Transverse colon (tissue), 4 donors: ENCODE data around the gene CEMP1. TPM values are rescaled to one million over a fixed set of nuclear protein-coding genes. Genes with fewer than 3 reads are reported as not detected.

Experiments
- DNase-seq: peaks from one replicate; pipeline ENCODE4 v3.0.0-alpha.2; 2019
- H3K27ac ChIP-seq, 4 donors: fragments of 200-600 bp; sonication (generic); 2 replicates each; pipeline ENCODE4 v1.5.1; 2016 to 2018; ENCODE audit warnings: inconsistent platforms in 4 of 4
- H3K27me3 ChIP-seq: fragments of 200-600 bp; sonication (generic); 2 replicates; pipeline ENCODE4 v1.5.1; 2017; ENCODE audit warnings: inconsistent platforms
- H3K36me3 ChIP-seq, 4 donors: fragments of 200-600 bp; sonication (generic); 2 replicates each; pipeline ENCODE4 v1.5.1; 2017 to 2019; ENCODE audit warnings: inconsistent platforms in 4 of 4
- H3K4me1 ChIP-seq, 4 donors: fragments of 200-600 bp; sonication (generic); 2 replicates each; pipeline ENCODE4 v1.5.1; 2017 to 2020; ENCODE audit warnings: inconsistent platforms in 4 of 4
- H3K4me3 ChIP-seq, 4 donors: fragments of 200-600 bp; sonication (generic); 1 replicate in 1 of 4; 2 replicates in 3 of 4; pipeline versions ENCODE4 v1.5.1 to v1.6.1; 2017 to 2019; ENCODE audit warnings: inconsistent platforms in 4 of 4
- H3K9me3 ChIP-seq, 2 donors: fragments of 200-600 bp; sonication (generic); 2 replicates each; pipeline ENCODE4 v1.5.1; 2017 to 2019; ENCODE audit warnings: inconsistent platforms in 2 of 2
- EP300 ChIP-seq: sonication (generic); formaldehyde crosslinking; IDR thresholded peaks from one replicate; pipeline ENCODE4 v1.6.1; 2017; ENCODE audit warnings: antibody characterized with exemption, low read depth
- POLR2A ChIP-seq: fragments of 450-650 bp; IDR thresholded peaks from one replicate; pipeline ENCODE4 v1.6.1; 2016; ENCODE audit warnings: antibody characterized with exemption, mild to moderate bottlenecking, moderate library complexity
- POLR2AphosphoS5 ChIP-seq, 3 donors: sonication (generic); formaldehyde crosslinking; IDR thresholded peaks; one replicate each; pipeline ENCODE4 v1.6.1; 2016; ENCODE audit warnings: antibody characterized with exemption in 3 of 3
- WGBS, 2 donors: methylation state at CpG; one replicate each; pipeline ENCODE4 v1.1.5; 2018; ENCODE audit warnings: low coverage in 1 of 2; 5-methylcytosine and 5-hydroxymethylcytosine counted together
- in situ Hi-C, 4 donors: fragments of 200-750 bp; cut with MboI; loops; one replicate each; pipeline versions ENCODE4 v1.15.0 to v1.15.1; 2017; ENCODE audit warnings: low sequenced_read_pairs in 3 of 4, low pct_ligation_motif_present in 1 of 4, low pct_unique_long_range_greater_than_20kb in 1 of 4
- intact Hi-C: fragments of 100-400 bp; cut with DNase I; formaldehyde crosslinking; loops from one replicate; pipeline ENCODE4 v1.15.1; 2023; ENCODE audit warnings: low total_unique reads
- total RNA-seq, 4 donors: library from RNA; depleted of rRNA; stranded (reverse); fragments of >200 nt; gene quantifications; one replicate each; pipeline ENCODE4 v1.1.0, GENCODE V29; 2016
- TF ChIP-seq, protein P1 (sequence below), 5 experiments: fragments of 200-600 bp in 3 of 5; fragments of 450-650 bp in 2 of 5; sonication (generic) in 3 of 5; IDR thresholded peaks; 1 replicate in 2 of 5; 2 replicates in 3 of 5; pipeline ENCODE4 v1.5.1; 2016 to 2017; ENCODE audit warnings: antibody characterized with exemption in 5 of 5, inconsistent platforms in 3 of 5, mild to moderate bottlenecking in 2 of 5, moderate library complexity in 1 of 5

Gene CEMP1
- total RNA-seq, 4 donors from 2014 or later = 1.9 to 3.1 TPM; not detected in 2

DNA sequence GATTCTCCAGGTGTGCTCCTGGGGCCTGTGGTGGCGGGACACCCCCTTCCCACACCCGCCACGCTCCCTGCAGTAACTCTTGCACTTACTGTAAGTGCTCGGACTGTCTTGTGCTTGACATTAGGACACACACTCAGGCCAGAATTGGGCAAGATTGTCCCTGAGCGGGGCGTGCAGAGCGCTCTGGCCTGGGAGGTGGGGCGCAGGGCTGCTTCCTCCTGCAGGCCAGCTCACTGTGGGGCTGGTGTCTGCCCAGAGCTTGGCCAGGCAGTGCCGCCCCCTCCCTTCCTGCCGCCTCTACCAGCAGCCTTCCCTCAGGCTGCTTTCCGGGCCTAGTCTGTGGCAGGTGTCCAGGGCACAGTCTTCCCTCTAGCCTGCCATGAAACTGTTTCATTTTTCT, 23.5 kb downstream of the CEMP1 start:
- TF ChIP-seq EP300 (no peak), POLR2AphosphoS5 (IDR thresholded peaks at IDR 0.05) (no peak), POLR2A (no peak)
- TF ChIP-seq, protein P1, sequence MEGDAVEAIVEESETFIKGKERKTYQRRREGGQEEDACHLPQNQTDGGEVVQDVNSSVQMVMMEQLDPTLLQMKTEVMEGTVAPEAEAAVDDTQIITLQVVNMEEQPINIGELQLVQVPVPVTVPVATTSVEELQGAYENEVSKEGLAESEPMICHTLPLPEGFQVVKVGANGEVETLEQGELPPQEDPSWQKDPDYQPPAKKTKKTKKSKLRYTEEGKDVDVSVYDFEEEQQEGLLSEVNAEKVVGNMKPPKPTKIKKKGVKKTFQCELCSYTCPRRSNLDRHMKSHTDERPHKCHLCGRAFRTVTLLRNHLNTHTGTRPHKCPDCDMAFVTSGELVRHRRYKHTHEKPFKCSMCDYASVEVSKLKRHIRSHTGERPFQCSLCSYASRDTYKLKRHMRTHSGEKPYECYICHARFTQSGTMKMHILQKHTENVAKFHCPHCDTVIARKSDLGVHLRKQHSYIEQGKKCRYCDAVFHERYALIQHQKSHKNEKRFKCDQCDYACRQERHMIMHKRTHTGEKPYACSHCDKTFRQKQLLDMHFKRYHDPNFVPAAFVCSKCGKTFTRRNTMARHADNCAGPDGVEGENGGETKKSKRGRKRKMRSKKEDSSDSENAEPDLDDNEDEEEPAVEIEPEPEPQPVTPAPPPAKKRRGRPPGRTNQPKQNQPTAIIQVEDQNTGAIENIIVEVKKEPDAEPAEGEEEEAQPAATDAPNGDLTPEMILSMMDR (IDR thresholded peaks at IDR 0.05) = no peak
- peak; percentile 44 for DNase-seq

DNA sequence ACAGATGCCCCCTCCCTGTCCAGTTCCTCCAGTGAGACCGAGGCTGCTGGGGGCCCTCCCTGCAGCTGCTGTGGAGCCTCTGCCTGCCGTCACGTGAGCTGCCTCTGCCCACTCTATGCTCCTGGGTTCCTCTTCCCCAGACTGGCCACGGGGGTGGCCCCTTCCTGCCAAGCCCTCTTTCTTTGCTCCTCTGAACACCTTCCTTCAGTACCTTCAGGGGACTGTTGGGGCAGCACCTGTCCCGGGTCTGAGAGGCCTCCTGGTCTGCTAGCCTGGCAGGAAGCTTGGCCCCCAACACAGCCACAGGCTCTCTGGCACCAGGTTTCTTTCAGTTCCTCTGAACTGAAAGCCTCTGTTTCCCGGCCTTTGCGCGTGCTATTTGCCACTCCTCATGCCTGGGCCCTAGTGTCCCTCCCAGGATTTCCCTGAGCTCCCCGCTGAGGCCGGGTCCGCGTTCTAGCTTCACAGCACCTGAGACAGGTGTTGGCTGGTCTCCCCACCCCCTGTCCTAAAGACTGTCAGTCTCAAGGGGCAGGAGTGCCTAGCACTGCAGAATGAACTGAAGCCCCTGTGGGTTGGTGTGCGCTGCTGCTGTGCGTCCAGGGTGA, 24.1 kb downstream of the CEMP1 start:
- no peaks in the 10 kb centered on the region for H3K36me3 ChIP-seq
- peaks cover 0 to 16% (median 0%) of the 10 kb centered on the region in 4 donors for H3K4me1 ChIP-seq
- TF ChIP-seq EP300 = no peak
- TF ChIP-seq POLR2AphosphoS5 (IDR thresholded peaks at IDR 0.05) = no peak
- TF ChIP-seq, protein P1 (IDR thresholded peaks at IDR 0.05) = no peak
- no peak for TF ChIP-seq POLR2A
- DNase-seq = peak; percentile 49
- no peak overlapping the region for H3K4me3 ChIP-seq
- H3K27ac ChIP-seq = peak overlapping the region; percentile 39 to 72 (median 60)
- no peaks in the 10 kb centered on the region for H3K9me3 ChIP-seq
- intact Hi-C loops (no loop called here), in situ Hi-C loops (no loop called here)
- H3K27me3 ChIP-seq = no peaks in the 10 kb centered on the region
- WGBS, 2 donors = 80% methylated on average over 1 to 14 of the region's 14 CpGs

More for the DNA sequence above, 23.5 kb downstream of the CEMP1 start:
- 87% methylated on average over 11 of the region's 11 CpGs; no CpG with 5 or more reads in 1 of the 2 donors for WGBS, 2 donors
- no peak overlapping the region for H3K4me3 ChIP-seq
- H3K27me3 ChIP-seq = no peaks in the 10 kb centered on the region
- intact Hi-C loops = no loop called here
- H3K36me3 ChIP-seq = no peaks in the 10 kb centered on the region
- in situ Hi-C loops = no loop called here
- peaks cover 0 to 13% (median under 1%) of the 10 kb centered on the region in 4 donors for H3K4me1 ChIP-seq
- no peaks in the 10 kb centered on the region for H3K9me3 ChIP-seq
- H3K27ac ChIP-seq = peak overlapping the region; percentile 31 to 72 (median 60)

DNA sequence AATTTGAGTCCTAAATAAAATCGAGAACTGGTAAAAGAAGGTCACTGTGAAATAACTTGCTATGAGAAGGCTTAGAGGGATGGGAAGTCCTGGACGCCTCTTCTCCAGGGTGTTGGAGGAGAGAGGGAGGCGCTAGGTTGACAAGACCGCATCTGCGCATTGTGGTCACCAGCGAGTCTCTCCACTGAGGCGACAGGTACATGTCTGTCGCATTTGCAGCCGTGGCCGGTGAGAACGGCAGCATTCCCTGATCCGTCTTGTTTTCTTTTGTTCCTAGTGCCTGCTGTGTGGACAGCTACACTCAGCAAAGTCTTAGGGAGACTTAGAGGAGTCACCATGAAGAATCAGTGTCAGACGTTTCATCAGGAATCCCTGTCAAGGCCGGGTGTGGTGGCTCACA, 25.5 kb downstream of the CEMP1 start:
- no peaks in the 10 kb centered on the region for H3K27me3 ChIP-seq
- no peaks in the 10 kb centered on the region for H3K36me3 ChIP-seq
- 87 to 91% methylated on average over 5 to 14 of the region's 14 CpGs for WGBS, 2 donors
- H3K9me3 ChIP-seq = no peaks in the 10 kb centered on the region
- H3K27ac ChIP-seq = no peak overlapping the region
- in situ Hi-C loops = no loop called here
- intact Hi-C loops = no loop called here
- H3K4me3 ChIP-seq = no peak overlapping the region
- H3K4me1 ChIP-seq = peaks cover 6 to 20% (median 9%) of the 10 kb centered on the region in 4 donors
- TF ChIP-seq POLR2AphosphoS5 (IDR thresholded peaks at IDR 0.05) = no peak
- TF ChIP-seq, protein P1 (IDR thresholded peaks at IDR 0.05) = no peak
- TF ChIP-seq POLR2A = no peak
- no peak for TF ChIP-seq EP300
- no peak for DNase-seq

DNA sequence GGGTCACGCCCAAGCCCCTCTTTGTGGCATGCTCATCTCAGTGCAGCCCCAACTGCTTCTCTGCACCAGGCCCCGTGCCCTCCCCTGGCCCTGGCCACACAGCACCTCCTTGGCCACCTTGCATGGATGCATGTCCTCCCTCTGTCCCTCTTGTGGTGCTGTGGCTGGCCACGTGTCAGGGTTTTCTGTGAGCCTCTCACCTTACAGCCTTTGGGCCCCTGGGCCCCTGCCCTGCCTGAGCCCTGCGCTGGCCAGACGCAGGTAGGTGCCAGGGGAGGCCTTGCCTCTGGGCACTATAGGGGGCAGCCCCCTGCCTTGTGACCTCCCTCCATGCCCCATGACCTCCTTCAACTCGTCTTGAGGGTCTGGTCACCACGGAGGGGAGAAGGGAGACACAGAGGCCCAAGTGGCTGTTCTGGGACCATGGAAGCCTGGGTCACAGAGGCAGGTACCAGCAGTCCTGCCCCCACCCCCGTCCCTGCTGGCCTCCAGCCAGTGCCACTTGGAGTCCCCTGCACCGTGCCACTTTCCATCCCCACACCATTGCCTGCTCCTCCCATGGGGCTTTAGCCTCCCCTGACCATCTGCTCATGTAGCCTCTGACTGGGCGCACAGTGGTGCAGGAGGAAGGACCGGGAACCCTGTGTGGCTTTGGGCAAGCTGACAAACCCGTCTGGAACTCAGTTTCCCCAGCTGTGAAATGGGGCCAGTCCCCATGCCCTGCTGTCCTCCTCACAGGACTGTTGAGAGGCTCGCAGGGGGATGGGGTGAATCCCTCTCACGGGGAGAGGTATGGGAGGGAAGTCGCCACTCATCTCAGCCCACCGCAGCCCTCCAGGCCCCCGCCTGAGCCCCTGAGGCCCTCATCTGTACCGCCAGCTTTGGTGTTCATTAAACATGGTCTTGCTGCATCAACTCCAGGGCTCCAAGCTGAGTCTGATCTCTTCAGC, 29.0 kb downstream of the CEMP1 start:
- DNase-seq = no peak
- intact Hi-C loops = no loop called here

More for the DNA sequence above, 29.0 kb downstream of the CEMP1 start:
- H3K27me3 ChIP-seq = no peaks in the 10 kb centered on the region
- H3K4me3 ChIP-seq = no peak overlapping the region
- peaks cover 6 to 27% (median 10%) of the 10 kb centered on the region in 4 donors for H3K4me1 ChIP-seq
- H3K9me3 ChIP-seq = no peaks in the 10 kb centered on the region
- no peaks in the 10 kb centered on the region for H3K36me3 ChIP-seq
- 76% methylated on average over 18 of the region's 18 CpGs; no CpG with 5 or more reads in 1 of the 2 donors for WGBS, 2 donors
- TF ChIP-seq, protein P1 (IDR thresholded peaks at IDR 0.05) = no peak
- TF ChIP-seq POLR2AphosphoS5 (IDR thresholded peaks at IDR 0.05) (no peak), EP300 (no peak), POLR2A (no peak)
- in situ Hi-C loops = no loop called here
- peak overlapping the region in 2 of 4 donors; percentile 38 to 68 for H3K27ac ChIP-seq
